ENCODE results near the gene PLXNC1. TPM values are rescaled to one million over a fixed set of nuclear protein-coding genes. Genes with fewer than 3 reads are reported as not detected.

The PLXNC1 gene
- total and polyA plus RNA-seq, 2 of the 8 experiments (the other 6 are each of a cell fraction or from before 2014, with no cell fraction given) = 0.83 to 2.0 TPM

GRCh38 chr12:94182986-94183707 lies 34.8 kb downstream of the PLXNC1 start:
- Histone ChIP-seq H2BK20ac (ENCODE audit: low read length) (no peak overlapping the region), H4K5ac (ENCODE audit: insufficient read length, low read depth, low read length) (no peak overlapping the region), H3K79me2 (ENCODE audit: control insufficient read depth in 1 of 2, insufficient read depth in 2 of 2, low read length in 2 of 2) (no peaks in the 10 kb centered on the region), H2BK5ac (ENCODE audit: low read depth, low read length) (no peak overlapping the region), H3K27ac (ENCODE audit: low read depth, low read length) (no peak overlapping the region), H3K9me3 (ENCODE audit: insufficient read depth in 2 of 2, low read depth in 1 of 2, low read length in 1 of 2) (peaks cover 1 to 4% of the 10 kb centered on the region in 2 experiments; a peak in 1 of 4 replicates), H3K18ac (ENCODE audit: extremely low read depth, low read length) (no peak overlapping the region), H2AFZ (ENCODE audit: low read length) (no peak overlapping the region), H3K9ac (replicated peaks in 1 of 4; ENCODE audit: extremely low read depth in 1 of 4, low read depth in 3 of 4, low read length in 3 of 4) (no peak overlapping the region), H3K4me2 (ENCODE audit: insufficient read depth in 1 of 2, low read depth in 2 of 2, low read length in 2 of 2) (no peak overlapping the region), H3K23me2 (ENCODE audit: low read depth, low read length) (no peaks in the 10 kb centered on the region; the same call in 1 of the 2 replicates), H3K14ac (ENCODE audit: insufficient read length) (no peak overlapping the region), H2BK120ac (replicated peaks; ENCODE audit: low read depth, low read length) (no peak overlapping the region), H3K4me1 (replicated peaks in 1 of 4; ENCODE audit: control insufficient read depth in 3 of 4, insufficient read depth in 4 of 4, low read length in 3 of 4) (peaks cover 0 to 4% (median 0%) of the 10 kb centered on the region in 4 experiments; a peak in 3 of 7 replicates), H3K79me1 (ENCODE audit: low read depth, low read length) (no peaks in the 10 kb centered on the region), H2AK5ac (ENCODE audit: low read depth, low read length) (no peak overlapping the region), H4K8ac (ENCODE audit: extremely low read depth, insufficient read depth, low read length) (no peak overlapping the region), H4K20me1 (replicated peaks in 1 of 2; ENCODE audit: control insufficient read depth in 1 of 2, insufficient read depth in 2 of 2, low read length in 2 of 2) (no peaks in the 10 kb centered on the region), H3K23ac (ENCODE audit: insufficient read length) (no peak overlapping the region), H3K56ac (replicated peaks; ENCODE audit: insufficient read length, low read depth, low read length) (no peak overlapping the region), H4K91ac (replicated peaks; ENCODE audit: insufficient read length, low read length) (no peak overlapping the region), H3K36me3 (ENCODE audit: control insufficient read depth in 2 of 4, insufficient read depth in 4 of 4, low read length in 3 of 4) (no peaks in the 10 kb centered on the region), H2BK12ac (ENCODE audit: low read depth, low read length) (no peak overlapping the region), H3K4ac (replicated peaks; ENCODE audit: insufficient read length, low read depth, low read length) (no peak overlapping the region), H2BK15ac (ENCODE audit: low read length) (no peak overlapping the region), H3K4me3 (ENCODE audit: extremely low read depth in 1 of 4, insufficient read depth in 2 of 4, low read depth in 3 of 4, low read length in 4 of 4) (no peak overlapping the region), H3K27me3 (replicated peaks in 1 of 4; ENCODE audit: control insufficient read depth in 3 of 4, extremely low read depth in 1 of 4, insufficient read depth in 3 of 4, low read length in 3 of 4) (peaks cover 0 to 12% (median 7%) of the 10 kb centered on the region in 4 experiments; a peak in 6 of 7 replicates)
- DNase-seq (ENCODE audit: low read depth in 1 of 2, low spot score in 2 of 2) = no peak
- FAIRE-seq = no peak
- ChIA-PET POLR2A (ENCODE audit: partially characterized antibody) (no interaction called here), CTCF (ENCODE audit: partially characterized antibody) (interaction anchor here (0.9 to 3.3 kb wide), 4 partner anchors 10 to 107 kb away, joined by 3 to 18 read pairs (median 3); no protein-coding TSS in a partner anchor)
- WGBS, 2 experiments (ENCODE audit: extremely low coverage in 1 of 2, insufficient coverage in 1 of 2, insufficient read length in 1 of 2, insufficient replicate concordance in 2 of 2, low coverage in 1 of 2, low lambda C conversion rate in 2 of 2, missing lambda C conversion rate in 1 of 2) = 75% methylated on average over 5 of the region's 5 CpGs; no CpG with 5 or more reads in 1 of the 2 experiments
- TF ChIP-seq RNF2 (IDR thresholded peaks at IDR 0.05; ENCODE audit: borderline replicate concordance, low read depth, low read length, missing control alignments, poor library complexity, severe bottlenecking) (no peak), KDM4A (IDR thresholded peaks at IDR 0.05; ENCODE audit: low read depth, low read length, severe bottlenecking) (no peak), RFX5 (IDR thresholded peaks at IDR 0.05; ENCODE audit: borderline replicate concordance, low read depth, low read length) (no peak), EZH2 (IDR thresholded peaks at IDR 0.05; ENCODE audit: low read depth, low read length, severe bottlenecking) (no peak), POLR2A (IDR thresholded peaks at IDR 0.05; ENCODE audit: control extremely low read depth in 1 of 2, low read depth in 2 of 2, low read length in 2 of 2) (no peak), NANOG (IDR thresholded peaks at IDR 0.05; ENCODE audit: insufficient read depth, low read depth, low read length, poor library complexity, severe bottlenecking) (no peak)
